Upper lobe of left lung (tissue), 6 donors: Measurements from ENCODE around the gene PTPRM. TPM values are rescaled to one million over a fixed set of nuclear protein-coding genes. Genes with fewer than 3 reads are reported as not detected.

Source experiments
- ATAC-seq, 2 donors: fragments of 200-7000 bp; cut with Tn5 transposase; one replicate each; pipeline ENCODE4 v1.9.1; 2022; ENCODE audit warnings: mild to moderate bottlenecking in 2 of 2, moderate library complexity in 2 of 2; ENCODE audit not compliant: low FRiP score in 2 of 2
- DNase-seq, 2 donors: peaks; one replicate each; pipeline ENCODE4 v3.0.0-alpha.2; 2019 to 2020
- H3K27ac ChIP-seq, 4 donors: fragments of 200-600 bp; sonication (generic); one replicate each; pipeline ENCODE4 v1.5.1; 2016 to 2019
- H3K27me3 ChIP-seq, 4 donors: fragments of 200-600 bp; sonication (generic); one replicate each; pipeline ENCODE4 v1.5.1; 2017 to 2019
- H3K36me3 ChIP-seq, 4 donors: fragments of 200-600 bp; sonication (generic); one replicate each; pipeline ENCODE4 v1.5.1; 2016 to 2019
- H3K4me1 ChIP-seq, 4 donors: fragments of 200-600 bp; sonication (generic); one replicate each; pipeline ENCODE4 v1.5.1; 2018 to 2019
- H3K4me3 ChIP-seq, 4 donors: fragments of 200-600 bp; sonication (generic); one replicate each; pipeline ENCODE4 v1.5.1; 2017 to 2019; ENCODE audit warnings: mild to moderate bottlenecking in 2 of 4, moderate library complexity in 1 of 4
- H3K9me3 ChIP-seq, 4 donors: fragments of 200-600 bp; sonication (generic); one replicate each; pipeline ENCODE4 v1.5.1; 2018 to 2019
- EP300 ChIP-seq, 4 donors: sonication (generic); formaldehyde crosslinking; IDR thresholded peaks; one replicate each; pipeline ENCODE4 v1.5.1; 2017; ENCODE audit warnings: antibody characterized with exemption in 4 of 4, control low read depth in 2 of 4
- POLR2A ChIP-seq, 4 donors: fragments of 450-650 bp; IDR thresholded peaks; one replicate each; pipeline ENCODE4 v1.5.1; 2016 to 2017; ENCODE audit warnings: antibody characterized with exemption in 4 of 4, mild to moderate bottlenecking in 2 of 4
- POLR2AphosphoS5 ChIP-seq, 2 donors: sonication (generic); formaldehyde crosslinking; IDR thresholded peaks; one replicate each; pipeline ENCODE4 v1.5.1; 2017; ENCODE audit warnings: antibody characterized with exemption in 2 of 2
- WGBS, 2 donors: methylation state at CpG; one replicate each; pipeline ENCODE4 v1.1.5; 2017 to 2018; 5-methylcytosine and 5-hydroxymethylcytosine counted together
- total RNA-seq, 6 donors: library from RNA; depleted of rRNA in 4 of 6; stranded (reverse); fragments of >200 nt in 4 of 6; gene quantifications; one replicate each; pipeline versions ENCODE4 v1.1.0 to v1.2.1, GENCODE V29; 2016 to 2021
- TF ChIP-seq, protein P1 (sequence below), 6 experiments: fragments of 450-650 bp in 4 of 6; fragments of 200-600 bp in 2 of 6; sonication (generic) in 2 of 6; IDR thresholded peaks; one replicate each; pipeline ENCODE4 v1.5.1; 2016 to 2019; ENCODE audit warnings: antibody characterized with exemption in 6 of 6
- donor health status: DM: no; HTN: no; CAD: no; lungs with moderate emphysema.
- donor health status: DM: no; HTN: yes; CAD: no; lungs with severe emphysema.

Gene PTPRM
- total RNA-seq, 6 donors from 2014 or later = 82.0 to 201 (median 154) TPM

DNA sequence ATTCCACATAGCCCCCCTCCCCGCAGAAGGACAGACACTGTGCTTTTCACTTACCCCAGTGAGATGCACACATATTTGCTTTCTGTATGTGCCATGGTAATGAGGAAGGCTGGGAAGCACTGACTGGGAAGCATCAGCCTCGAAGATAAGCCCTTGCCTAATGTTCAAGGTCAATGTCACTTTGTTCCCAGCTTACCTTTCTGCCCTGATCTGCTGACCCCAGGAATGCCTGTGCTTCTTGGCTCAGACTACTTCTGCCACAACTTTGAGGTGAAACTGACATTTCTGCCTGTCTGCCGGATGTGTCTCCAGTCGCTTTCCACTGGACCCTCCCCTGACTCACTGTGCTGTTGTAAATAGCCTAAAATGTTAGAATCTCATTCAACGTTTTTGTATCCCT lies 183.8 kb downstream of the PTPRM start:
- Histone ChIP-seq H3K36me3 (no peaks in the 10 kb centered on the region), H3K27me3 (no peaks in the 10 kb centered on the region), H3K4me3 (no peak overlapping the region), H3K9me3 (no peaks in the 10 kb centered on the region), H3K4me1 (peaks cover 31 to 64% (median 46%) of the 10 kb centered on the region in 4 donors), H3K27ac (peak overlapping the region in 1 of 4 donors; percentile 31)
- ATAC-seq = no peak
- 80 to 84% methylated on average over 5 of the region's 5 CpGs for WGBS, 2 donors
- no peak for DNase-seq
- TF ChIP-seq EP300 (IDR thresholded peaks at IDR 0.05) = no peak
- TF ChIP-seq POLR2A (IDR thresholded peaks at IDR 0.05) = no peak
- TF ChIP-seq, protein P1, sequence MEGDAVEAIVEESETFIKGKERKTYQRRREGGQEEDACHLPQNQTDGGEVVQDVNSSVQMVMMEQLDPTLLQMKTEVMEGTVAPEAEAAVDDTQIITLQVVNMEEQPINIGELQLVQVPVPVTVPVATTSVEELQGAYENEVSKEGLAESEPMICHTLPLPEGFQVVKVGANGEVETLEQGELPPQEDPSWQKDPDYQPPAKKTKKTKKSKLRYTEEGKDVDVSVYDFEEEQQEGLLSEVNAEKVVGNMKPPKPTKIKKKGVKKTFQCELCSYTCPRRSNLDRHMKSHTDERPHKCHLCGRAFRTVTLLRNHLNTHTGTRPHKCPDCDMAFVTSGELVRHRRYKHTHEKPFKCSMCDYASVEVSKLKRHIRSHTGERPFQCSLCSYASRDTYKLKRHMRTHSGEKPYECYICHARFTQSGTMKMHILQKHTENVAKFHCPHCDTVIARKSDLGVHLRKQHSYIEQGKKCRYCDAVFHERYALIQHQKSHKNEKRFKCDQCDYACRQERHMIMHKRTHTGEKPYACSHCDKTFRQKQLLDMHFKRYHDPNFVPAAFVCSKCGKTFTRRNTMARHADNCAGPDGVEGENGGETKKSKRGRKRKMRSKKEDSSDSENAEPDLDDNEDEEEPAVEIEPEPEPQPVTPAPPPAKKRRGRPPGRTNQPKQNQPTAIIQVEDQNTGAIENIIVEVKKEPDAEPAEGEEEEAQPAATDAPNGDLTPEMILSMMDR (IDR thresholded peaks at IDR 0.05) = no peak
- TF ChIP-seq POLR2AphosphoS5 (IDR thresholded peaks at IDR 0.05) = no peak

DNA sequence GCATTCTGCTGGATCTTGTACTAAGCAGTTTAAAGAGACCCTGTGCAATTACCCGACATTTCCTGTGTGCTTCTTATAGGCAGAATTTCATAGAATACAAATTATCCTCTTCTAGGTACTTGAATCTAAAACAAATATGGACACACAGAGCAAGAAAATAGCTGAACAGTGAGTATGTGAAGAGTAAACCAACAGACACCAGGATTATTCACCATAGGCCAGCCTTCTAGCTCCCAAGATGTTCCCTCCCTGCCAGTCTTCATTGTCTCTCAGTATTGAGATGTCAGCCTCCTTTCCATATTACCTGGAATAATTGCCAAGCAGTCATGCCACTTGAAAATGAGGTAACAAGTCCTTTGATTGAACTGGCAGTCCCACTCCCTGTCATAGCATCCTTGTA lies 187.1 kb downstream of the PTPRM start:
- 69 to 73% methylated on average over 1 of the region's 1 CpG for WGBS, 2 donors
- no peaks in the 10 kb centered on the region for H3K36me3 ChIP-seq
- no peaks in the 10 kb centered on the region for H3K9me3 ChIP-seq
- peak overlapping the region; percentile 20 to 49 (median 38) for H3K27ac ChIP-seq
- H3K4me1 ChIP-seq = peaks cover 27 to 55% (median 40%) of the 10 kb centered on the region in 4 donors
- ATAC-seq (no peak), DNase-seq (no peak)
- no peak overlapping the region for H3K4me3 ChIP-seq
- no peak for TF ChIP-seq POLR2AphosphoS5 (IDR thresholded peaks at IDR 0.05)
- TF ChIP-seq, protein P1 (IDR thresholded peaks at IDR 0.05) = no peak
- no peak for TF ChIP-seq EP300 (IDR thresholded peaks at IDR 0.05)
- TF ChIP-seq POLR2A (IDR thresholded peaks at IDR 0.05) = no peak
- no peaks in the 10 kb centered on the region for H3K27me3 ChIP-seq

DNA sequence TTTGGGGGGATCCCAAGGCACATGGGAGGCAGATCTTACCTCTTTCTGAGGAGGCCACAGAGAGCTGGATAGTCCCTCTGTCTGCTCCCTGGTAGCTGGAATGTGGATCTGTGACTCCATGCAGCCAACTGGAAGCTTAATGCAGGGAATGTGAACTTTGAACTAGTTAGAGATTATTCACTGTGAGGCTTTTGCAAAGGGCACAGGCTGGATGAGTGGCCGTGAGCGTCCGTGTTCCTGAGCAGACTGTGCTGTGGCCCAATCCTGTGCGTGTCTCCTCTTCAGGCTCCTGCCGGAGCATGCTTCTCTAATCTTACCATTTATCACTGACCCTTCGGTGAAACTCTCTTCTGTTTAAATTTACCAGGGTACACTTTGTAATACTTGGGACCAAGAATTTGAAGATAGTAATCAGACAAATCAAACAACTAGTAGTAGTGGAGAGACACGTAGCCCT lies 187.6 kb downstream of the PTPRM start:
- TF ChIP-seq POLR2AphosphoS5 (IDR thresholded peaks at IDR 0.05) = no peak
- TF ChIP-seq, protein P1 (IDR thresholded peaks at IDR 0.05) = no peak
- peak in 1 of 4 donors; percentile 20 for TF ChIP-seq EP300 (IDR thresholded peaks at IDR 0.05)
- TF ChIP-seq POLR2A (IDR thresholded peaks at IDR 0.05) = no peak
- H3K36me3 ChIP-seq = no peaks in the 10 kb centered on the region
- H3K4me1 ChIP-seq = peaks cover 27 to 50% (median 35%) of the 10 kb centered on the region in 4 donors
- no peak for DNase-seq
- H3K4me3 ChIP-seq = no peak overlapping the region
- 67 to 77% methylated on average over 7 of the region's 7 CpGs for WGBS, 2 donors
- peak in 1 of 2 donors; percentile 19 for ATAC-seq
- peak overlapping the region; percentile 20 to 49 (median 38) for H3K27ac ChIP-seq
- no peaks in the 10 kb centered on the region for H3K27me3 ChIP-seq
- no peaks in the 10 kb centered on the region for H3K9me3 ChIP-seq

DNA sequence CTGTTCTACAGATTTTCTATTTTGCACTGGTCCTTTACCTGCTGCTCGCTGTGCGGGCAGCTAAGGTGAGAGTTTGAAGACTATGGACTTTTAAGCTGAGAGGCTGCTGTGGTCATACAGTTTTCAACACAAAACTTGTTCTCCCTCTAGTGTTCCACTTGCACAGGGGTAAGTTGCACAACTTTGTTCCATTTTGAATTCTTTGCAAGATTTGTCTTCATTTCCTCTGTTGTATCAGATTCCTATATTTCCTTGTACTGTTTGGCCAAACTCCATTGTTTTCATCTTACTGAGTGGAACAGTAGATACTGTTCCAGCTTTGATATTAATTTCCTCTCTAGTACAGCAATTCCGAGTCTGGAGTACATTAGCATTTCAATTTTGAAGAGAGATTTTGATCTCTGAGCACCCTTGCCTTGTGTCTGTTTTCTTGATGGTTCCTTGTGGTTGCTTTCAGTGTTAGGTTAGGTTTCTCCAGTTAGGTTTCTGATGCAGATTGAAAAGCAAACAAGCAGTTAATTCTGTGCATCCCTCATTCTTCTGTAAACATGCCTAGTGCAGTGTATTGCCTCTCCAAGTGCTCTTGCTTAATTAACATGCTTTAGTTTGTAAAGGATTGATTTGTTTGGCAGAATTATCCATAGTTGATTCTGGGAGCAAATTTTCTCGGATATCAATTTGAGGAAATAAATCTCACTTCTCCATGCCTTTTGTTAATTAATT lies 188.8 kb downstream of the PTPRM start:
- H3K4me3 ChIP-seq = no peak overlapping the region
- peak overlapping the region in 2 of 4 donors; percentile 45 to 49 for H3K27ac ChIP-seq
- 63 to 69% methylated on average over 4 of the region's 4 CpGs for WGBS, 2 donors
- H3K9me3 ChIP-seq = no peaks in the 10 kb centered on the region
- no peak for DNase-seq
- no peak for TF ChIP-seq EP300 (IDR thresholded peaks at IDR 0.05)
- TF ChIP-seq, protein P1 (IDR thresholded peaks at IDR 0.05) = peak; percentile 12 to 51 (median 30)
- peak; percentile 44 to 69 for ATAC-seq
- H3K4me1 ChIP-seq = peaks cover 24 to 40% (median 30%) of the 10 kb centered on the region in 4 donors
- no peaks in the 10 kb centered on the region for H3K27me3 ChIP-seq
- no peaks in the 10 kb centered on the region for H3K36me3 ChIP-seq

DNA sequence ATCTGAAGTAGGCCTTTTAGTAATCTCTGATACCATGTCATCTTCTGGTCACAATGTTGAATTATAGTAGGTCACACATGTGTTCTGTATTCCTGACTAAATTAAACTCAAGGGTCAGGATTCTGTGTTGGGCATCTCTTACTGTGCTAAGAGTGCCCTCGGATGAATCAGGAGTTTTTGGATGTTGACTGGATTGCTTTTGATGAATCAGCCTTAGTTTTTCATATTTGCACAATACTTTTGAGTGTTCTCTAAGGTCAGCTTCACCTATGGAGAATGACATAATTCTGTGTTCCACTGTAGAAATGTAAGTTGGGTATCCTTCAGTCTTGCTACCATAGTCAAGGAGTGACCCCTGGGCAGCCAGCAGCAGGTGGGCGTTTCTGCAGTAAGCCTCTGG lies 190.1 kb downstream of the PTPRM start:
- Histone ChIP-seq H3K27me3 (no peaks in the 10 kb centered on the region), H3K4me3 (no peak overlapping the region), H3K9me3 (no peaks in the 10 kb centered on the region), H3K36me3 (no peaks in the 10 kb centered on the region), H3K4me1 (peaks cover 20 to 35% (median 30%) of the 10 kb centered on the region in 4 donors), H3K27ac (no peak overlapping the region)
- DNase-seq = no peak
- no peak for ATAC-seq
- 75 to 79% methylated on average over 2 of the region's 2 CpGs for WGBS, 2 donors
- no peak for TF ChIP-seq POLR2AphosphoS5 (IDR thresholded peaks at IDR 0.05)
- no peak for TF ChIP-seq EP300 (IDR thresholded peaks at IDR 0.05)
- TF ChIP-seq POLR2A (IDR thresholded peaks at IDR 0.05) = no peak
- TF ChIP-seq, protein P1 (IDR thresholded peaks at IDR 0.05) = no peak
